ENCODE data around the gene RPAP2.
"Not testable (repeated sequence)": the region's sequence is repeated elsewhere in the genome, so short reads cannot be mapped to it uniquely, and the experiment has no call there.

Gene RPAP2

DNA sequence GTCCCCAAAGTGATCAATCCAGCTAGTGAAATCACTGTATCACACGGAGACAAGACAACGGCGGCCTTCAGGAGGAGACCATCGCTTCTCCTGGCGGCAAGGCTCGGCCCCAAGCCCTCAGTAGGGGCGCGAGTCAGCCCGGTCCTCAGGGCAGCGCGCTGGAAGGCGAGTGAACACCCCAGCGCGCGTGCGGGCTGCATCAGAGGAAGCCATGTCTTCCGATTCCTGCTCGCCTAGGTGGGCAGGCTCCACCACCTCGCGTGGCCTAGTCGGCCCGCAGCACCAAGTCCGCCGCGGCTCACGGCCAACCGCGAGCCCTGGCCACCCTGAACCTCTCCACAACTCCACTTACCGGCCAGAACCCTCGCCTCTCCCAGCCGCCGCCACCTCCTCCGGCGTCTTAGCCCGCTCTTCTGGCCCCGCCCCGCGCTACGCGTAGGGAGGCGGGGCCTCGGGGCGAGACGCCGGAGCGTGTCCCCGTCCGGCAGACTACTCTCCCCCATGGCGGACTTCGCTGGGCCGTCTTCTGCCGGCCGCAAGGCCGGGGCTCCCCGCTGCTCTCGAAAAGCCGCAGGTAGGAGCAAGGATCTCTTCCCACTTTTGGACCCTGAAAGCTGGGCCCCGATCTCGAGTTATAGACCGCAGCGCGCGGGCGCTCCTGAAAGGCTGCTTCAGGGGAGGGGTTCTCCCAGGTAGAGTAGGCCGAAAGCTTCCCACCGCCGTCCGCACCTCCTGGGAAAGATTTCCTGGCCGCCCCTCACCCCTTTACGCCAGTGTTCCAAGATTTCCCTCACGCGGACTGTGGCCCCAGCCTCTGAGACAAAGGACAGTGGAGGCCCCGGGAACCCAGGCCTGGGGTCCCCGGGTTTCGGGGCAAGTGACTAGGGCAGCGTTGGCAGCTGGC, at the start of gene RPAP2, which contains the start of gene GLMN:
TSS of gene RPAP2 (plus strand) at position 487 of the 904 bp plus-strand sequence. CDS start at position 502, 15 bp downstream.
TSS of gene GLMN (minus strand) at position 415 of the 904 bp plus-strand sequence. CDS start 988 bp downstream, outside the sequence.
- peak; percentile 39 to 84 (median 66) for DNase-seq

GRCh38 chr1:92254714-92255113, 44.1 kb upstream of the RPAP2 start:
- not testable (repeated sequence) for DNase-seq

- DNase-seq = no peak
Measured at GRCh38 chr1:92259350-92259749, 39.5 kb upstream of the RPAP2 start.

DNA sequence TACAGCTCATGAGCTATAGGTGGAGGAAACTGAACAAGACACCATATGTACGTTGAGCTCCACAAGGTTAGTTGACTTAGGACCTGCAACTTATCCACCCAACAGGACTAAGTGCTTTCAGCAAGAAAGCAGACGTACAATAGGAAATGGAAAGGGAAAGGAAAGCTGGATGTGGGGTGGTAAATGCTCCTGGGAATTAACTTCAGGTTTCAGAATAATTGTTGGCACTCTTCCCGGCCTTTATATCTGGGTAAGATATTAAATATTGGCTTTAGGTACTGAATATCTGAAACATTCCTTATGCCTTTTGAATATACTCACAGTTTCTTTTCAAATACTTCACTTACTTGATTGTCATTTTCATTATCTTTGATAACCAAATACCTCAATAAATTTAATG, 36.3 kb upstream of the RPAP2 start:
- no peak for DNase-seq

DNA sequence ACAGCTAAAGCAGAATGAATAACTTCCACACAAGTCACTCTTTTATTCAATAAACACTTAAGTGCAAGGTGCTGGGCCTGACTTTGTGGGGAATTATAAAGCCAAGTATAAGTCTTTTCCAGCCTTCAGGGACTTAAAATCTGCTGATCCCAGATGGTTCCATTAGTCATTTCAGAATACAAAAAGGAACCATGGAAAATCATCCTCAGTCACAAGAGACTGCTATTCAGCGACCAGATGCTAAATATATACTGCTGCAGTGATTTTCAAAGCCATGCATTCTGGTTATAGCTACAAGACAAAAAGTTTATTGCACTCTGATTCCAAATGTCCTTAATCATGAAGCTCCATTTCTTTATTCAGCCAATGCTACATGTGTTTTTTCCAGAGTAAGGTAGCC, 25.8 kb upstream of the RPAP2 start:
- DNase-seq = no peak

GRCh38 chr1:92274939-92275338, 23.9 kb upstream of the RPAP2 start:
- no peak for DNase-seq

GRCh38 chr1:92276082-92276481, 22.8 kb upstream of the RPAP2 start:
- no peak for DNase-seq

DNA sequence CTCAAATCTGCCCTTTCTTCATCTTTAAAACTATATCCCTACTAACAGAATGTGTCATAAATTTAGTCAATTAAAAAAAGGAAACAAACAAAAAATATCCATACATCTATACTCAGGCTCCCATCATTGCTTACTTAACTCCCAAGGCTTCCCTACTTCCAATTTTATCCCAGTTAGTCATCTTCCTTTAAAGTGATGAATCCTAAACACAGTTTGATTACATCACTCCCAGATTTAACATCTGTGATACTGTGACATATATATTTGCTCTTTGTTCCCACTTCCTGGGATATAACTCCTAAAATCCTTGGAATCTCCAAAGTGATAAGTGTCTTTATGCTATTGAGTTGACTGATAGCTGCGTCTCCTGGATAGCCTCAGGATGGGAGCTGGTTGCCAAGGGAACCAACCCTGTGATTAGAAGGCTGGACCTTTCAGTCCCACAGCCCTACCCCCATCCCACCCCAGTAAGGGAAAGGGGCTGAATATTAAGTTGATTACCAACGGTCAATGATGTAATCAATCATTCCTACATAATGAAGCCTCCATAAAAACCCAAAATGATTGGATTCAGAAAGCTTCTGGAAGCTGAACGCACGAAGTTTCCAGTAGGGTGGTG, 21.6 kb upstream of the RPAP2 start:
- DNase-seq = no peak

- not testable (repeated sequence) for DNase-seq
Measured at GRCh38 chr1:92279781-92280180, 19.1 kb upstream of the RPAP2 start.

- not testable (repeated sequence) for DNase-seq
Measured at GRCh38 chr1:92281411-92281810, 17.4 kb upstream of the RPAP2 start.

- peak in 2 of 6 experiments; percentile 29 to 37 for DNase-seq
Measured at GRCh38 chr1:92291372-92291999, 7.4 kb upstream of the RPAP2 start.

DNA sequence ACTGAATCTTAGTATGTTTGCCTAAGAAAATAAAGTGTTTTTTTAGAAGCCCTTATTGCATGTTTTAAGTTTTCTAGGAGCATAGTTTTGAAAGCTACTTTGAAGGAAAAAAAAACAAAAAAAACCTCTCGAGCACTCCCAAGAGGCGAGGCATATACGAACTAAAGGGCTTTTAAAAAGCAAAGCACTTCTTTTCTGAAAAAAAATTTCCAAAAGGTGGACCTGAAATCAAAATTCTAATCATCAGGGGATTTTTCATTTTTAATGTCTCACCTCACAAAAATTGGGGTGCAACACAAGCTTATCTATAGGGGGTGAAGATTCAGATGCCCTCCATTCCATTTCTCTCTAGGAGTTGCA, 666 bp upstream of the RPAP2 start:
- peak in 1 of 6 experiments; percentile 25 for DNase-seq

GRCh38 chr1:92299477-92300150, 755 bp downstream of the RPAP2 start:
- peak in 1 of 6 experiments; percentile 19 for DNase-seq

GRCh38 chr1:92301021-92301420, 2.2 kb downstream of the RPAP2 start:
- DNase-seq = no peak

DNA sequence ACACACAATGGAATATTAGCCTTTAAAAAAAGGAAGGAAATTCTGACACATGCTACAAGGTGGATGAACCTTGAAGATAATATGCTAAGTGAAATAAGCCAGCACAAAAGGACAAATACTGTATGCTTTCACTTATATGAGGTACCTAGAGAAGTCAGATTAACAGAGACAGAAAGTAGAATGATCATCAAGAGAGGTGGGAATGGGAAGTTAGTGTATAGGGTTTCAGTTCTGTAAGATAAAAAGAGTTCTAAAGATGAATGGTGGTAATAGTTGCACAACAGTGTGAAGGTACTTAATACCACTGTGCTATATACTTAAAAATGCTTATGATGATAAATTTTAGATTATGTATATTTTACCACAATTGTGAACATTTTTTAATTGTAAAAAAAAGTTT, 7.2 kb downstream of the RPAP2 start:
- DNase-seq = no peak

GRCh38 chr1:92307980-92308379, 9.1 kb downstream of the RPAP2 start:
- no peak for DNase-seq

DNA sequence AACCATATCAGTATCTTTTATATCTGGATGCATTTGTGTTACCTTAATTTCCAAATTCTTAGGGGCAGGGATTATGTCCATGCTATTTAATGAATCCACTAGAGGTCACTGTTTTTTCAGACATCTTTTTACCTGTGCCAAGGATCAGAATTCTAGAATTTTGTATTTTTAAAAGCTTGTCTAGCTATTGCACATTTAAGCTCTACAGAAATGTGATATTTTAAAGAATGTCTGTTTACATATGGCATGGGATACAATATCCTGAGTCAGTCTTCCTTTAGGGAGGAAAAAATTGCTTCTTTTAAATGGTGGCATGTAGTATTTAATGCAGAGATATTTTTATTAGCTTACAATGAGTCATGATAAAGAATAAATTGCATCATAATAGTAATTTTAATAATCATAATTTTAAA, 11.3 kb downstream of the RPAP2 start:
- DNase-seq = peak in 2 of 6 experiments; percentile 41 to 61

- no peak for DNase-seq
Measured at GRCh38 chr1:92314024-92314423, 15.2 kb downstream of the RPAP2 start.

- peak in 3 of 6 experiments; percentile 43 to 56 (median 55) for DNase-seq
Measured at GRCh38 chr1:92315766-92316599, 17.1 kb downstream of the RPAP2 start.

DNA sequence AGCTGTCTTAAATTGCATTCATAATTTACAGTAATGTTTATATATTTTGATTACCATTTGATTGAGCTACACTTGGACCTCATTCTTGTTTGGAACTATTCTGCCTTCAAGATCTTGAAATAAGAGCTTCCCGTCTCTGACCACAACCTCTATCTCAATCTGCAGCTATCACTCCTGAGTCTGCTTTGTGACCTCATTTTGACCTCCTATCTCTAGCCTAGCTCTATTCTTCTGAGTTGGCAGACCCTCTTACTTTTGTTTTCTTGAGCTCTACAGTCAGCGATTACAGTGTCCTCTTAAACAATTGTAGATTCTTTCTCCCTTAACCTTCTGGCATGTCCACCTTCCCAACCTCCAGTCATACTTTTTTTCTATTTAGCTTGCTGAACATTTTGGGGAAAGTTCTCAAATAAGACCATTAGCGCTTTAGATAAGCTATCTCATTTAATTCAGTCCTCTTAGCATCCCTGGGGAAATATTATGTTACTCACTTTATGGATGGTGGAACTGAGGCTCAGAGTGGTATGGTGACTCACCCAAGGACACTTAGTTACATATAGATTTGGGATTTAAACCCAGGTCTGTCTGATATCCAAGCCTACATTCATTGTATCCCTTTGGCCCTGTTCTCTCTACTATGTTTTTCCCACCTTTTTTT, 19.1 kb downstream of the RPAP2 start:
- DNase-seq = peak in 1 of 6 experiments; percentile 7

Measured in stimulated activated naive CD4-positive, alpha-beta T cell (primary cell).